C4-2B (cell line): ENCODE data around the gene KLC3.

Experiments
- H3K27ac ChIP-seq: fragments of 450-650 bp; 2 replicates; pipeline ENCODE4 v1.5.1; 2017
- CTCF ChIP-seq: fragments of 450-650 bp; conservative IDR thresholded peaks from 2 replicates; pipeline ENCODE4 v1.5.1; 2017; ENCODE audit warnings: mild to moderate bottlenecking
- ZFX ChIP-seq: fragments of 450-650 bp; IDR thresholded peaks from 2 replicates; pipeline ENCODE4 v1.6.1; 2017

Gene KLC3

GRCh38 chr19:45320997-45321775 is 19.4 kb upstream of the KLC3 start:
- no peak for TF ChIP-seq CTCF
- no peak for TF ChIP-seq ZFX
- H3K27ac ChIP-seq = no peak overlapping the region

DNA sequence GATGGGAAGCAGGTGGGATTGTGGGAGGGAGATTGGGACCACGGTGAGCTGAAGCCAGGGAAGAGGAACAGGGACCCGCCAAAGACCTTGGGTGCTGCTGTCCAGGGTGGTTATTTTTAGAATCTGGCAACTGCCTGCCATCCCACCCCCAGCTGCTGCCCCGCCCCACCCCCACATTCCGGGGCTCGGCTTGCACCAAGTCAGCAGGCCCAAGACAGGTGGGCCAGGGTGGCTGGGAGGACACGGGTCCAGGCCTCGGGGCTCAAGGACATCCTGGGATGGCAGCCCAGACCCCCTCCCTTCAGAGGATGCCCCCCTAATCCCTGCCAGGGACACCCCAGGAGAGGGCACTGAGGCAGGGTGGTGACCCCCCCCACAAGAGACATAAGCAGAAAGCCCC is 18.7 kb upstream of the KLC3 start:
- no peak overlapping the region for H3K27ac ChIP-seq
- TF ChIP-seq ZFX = no peak
- TF ChIP-seq CTCF = no peak

DNA sequence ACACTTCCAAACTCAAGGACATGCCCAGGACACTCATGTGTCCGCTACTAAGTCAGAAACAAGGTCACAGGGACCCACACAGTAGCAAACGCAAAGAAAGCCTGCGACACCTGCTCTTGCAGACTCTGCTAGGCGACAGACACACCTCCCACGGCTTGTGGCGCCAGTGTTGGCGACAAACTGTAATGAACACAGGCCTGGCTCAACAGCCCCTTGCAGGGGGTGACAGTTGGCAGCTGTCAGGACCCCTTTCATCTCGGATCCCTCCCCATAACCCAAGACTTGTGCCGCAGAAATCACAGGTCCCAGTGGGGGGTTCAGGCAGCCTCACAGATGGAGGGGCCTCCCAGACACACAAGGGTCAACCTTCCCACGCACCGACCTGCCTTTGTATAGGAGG is 18.2 kb upstream of the KLC3 start:
- TF ChIP-seq ZFX (no peak), CTCF (no peak)
- no peak overlapping the region for H3K27ac ChIP-seq

DNA sequence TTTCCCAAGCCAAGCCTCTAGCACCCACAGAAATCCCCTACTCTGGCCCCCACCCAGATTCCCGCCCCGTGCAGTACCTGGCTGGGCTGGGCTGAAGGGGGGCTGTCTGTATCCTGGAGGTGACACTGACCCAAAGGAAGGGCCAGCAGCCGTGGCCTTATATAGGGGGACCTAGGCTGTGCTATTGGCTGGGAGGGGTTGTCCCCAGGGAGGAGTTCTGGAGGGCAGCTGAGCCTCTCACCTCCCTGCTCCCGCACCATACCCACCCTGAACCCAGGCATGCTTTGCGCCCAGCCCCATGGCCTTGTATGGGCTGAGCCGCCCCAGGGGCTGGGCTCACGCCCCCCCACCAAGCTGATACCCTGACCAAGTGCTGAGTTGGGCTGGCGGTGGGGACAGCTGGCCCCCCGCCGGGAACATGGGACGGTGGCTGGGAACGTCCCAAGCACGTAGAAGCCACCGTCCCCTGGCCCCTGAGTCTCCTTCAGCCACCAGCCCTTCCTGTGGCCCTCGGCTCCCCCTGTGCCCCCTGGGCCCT is 17.7 kb upstream of the KLC3 start, which contains the start of gene CKM:
CKM (minus strand) TSS at position 132 of the 538 bp plus-strand sequence. CDS start 3,162 bp downstream, outside the sequence.
- no peak within 1 kb of the TSS for H3K27ac ChIP-seq
- TF ChIP-seq ZFX (no peak), CTCF (no peak)

GRCh38 chr19:45323671-45324081 is 16.9 kb upstream of the KLC3 start:
- TF ChIP-seq CTCF (no peak), ZFX (no peak)
- H3K27ac ChIP-seq = no peak overlapping the region

GRCh38 chr19:45324349-45324907 is 16.1 kb upstream of the KLC3 start:
- H3K27ac ChIP-seq = no peak overlapping the region
- TF ChIP-seq CTCF = no peak
- TF ChIP-seq ZFX = no peak
